GM23338 (cell line): ENCODE data around the gene SOWAHC.
"Not testable (repeated sequence)": the region's sequence is repeated elsewhere in the genome, so short reads cannot be mapped to it uniquely, and the experiment has no call there.

Source experiments
- CTCF ChIP-seq, 2 experiments: fragments of 200-600 bp in 1 of 2; sonication (generic) in 1 of 2; conservative IDR thresholded peaks; 2 replicates each; pipeline versions ENCODE4 v1.5.1 to v1.6.1; 2016 to 2017; ENCODE audit warnings: antibody characterized with exemption in 2 of 2, low read depth in 2 of 2, mild to moderate bottlenecking in 2 of 2, moderate library complexity in 1 of 2
- ZNF462 ChIP-seq: fragments of 250-450 bp; sonication (Bioruptor Pico); IDR thresholded peaks from 2 replicates; pipeline ENCODE4 v1.5.0; 2020; ENCODE audit warnings: mild to moderate bottlenecking, moderate library complexity

GRCh38 chr2:109628321-109628720 lies 14.2 kb downstream of the SOWAHC start:
- not testable (repeated sequence) for TF ChIP-seq CTCF (conservative IDR thresholded peaks at IDR 0.05; ENCODE audit: low read depth in 2 of 2); ZNF462
